GM12878 (cell line): ENCODE data around the gene MYLK4.

ENCODE experiments used
- CEBPB ChIP-seq, 2 experiments: fragments of 150-350 bp in 1 of 2; IDR thresholded peaks; 2 replicates each; pipeline ENCODE4 v1.6.1; 2012 to 2014; ENCODE audit warnings: low read depth in 2 of 2, low read length in 2 of 2, borderline replicate concordance in 1 of 2, inconsistent platforms in 1 of 2
- KDM1A ChIP-seq: fragments of 200-600 bp; sonication (generic); IDR thresholded peaks from 2 replicates; pipeline ENCODE4 v1.6.1; 2016; ENCODE audit warnings: borderline replicate concordance
- RELA ChIP-seq: fragments of 450-650 bp; IDR thresholded peaks from 2 replicates; pipeline ENCODE4 v1.8.0; 2014; ENCODE audit warnings: borderline replicate concordance; ENCODE audit not compliant: partially characterized antibody
- SRF ChIP-seq, 2 experiments: IDR thresholded peaks; 2 replicates each; pipeline ENCODE4 v1.6.1; 2011; ENCODE audit warnings: low read depth in 2 of 2, low read length in 2 of 2, mild to moderate bottlenecking in 1 of 2, moderate library complexity in 1 of 2
- WRNIP1 ChIP-seq: IDR thresholded peaks from 2 replicates; pipeline ENCODE4 v1.6.1; 2011; ENCODE audit warnings: low read depth, low read length, improper control_type of control experiment, borderline replicate concordance
- TF ChIP-seq, protein P1 (sequence below), 3 experiments: IDR thresholded peaks in 2 of 3; conservative IDR thresholded peaks in 1 of 3; 2 replicates each; pipeline ENCODE4 v1.5.1; 2011; ENCODE audit warnings: low read depth in 3 of 3, low read length in 3 of 3, mild to moderate bottlenecking in 3 of 3, control low read depth in 2 of 3, moderate library complexity in 2 of 3, inconsistent platforms in 1 of 3, mixed read lengths in 1 of 3; ENCODE audit not compliant: control insufficient read depth in 2 of 3, insufficient read depth in 1 of 3; ENCODE audit errors: extremely low read depth in 1 of 3
- TF ChIP-seq, protein P2 (sequence below): IDR thresholded peaks from 2 replicates; pipeline ENCODE4 v1.6.1; 2012; ENCODE audit warnings: low read depth, low read length, improper control_type of control experiment
- TF ChIP-seq, protein P3 (sequence below): fragments of 450-650 bp; formaldehyde crosslinking; IDR thresholded peaks from 2 replicates; pipeline ENCODE4 v1.4.0; 2020; ENCODE audit warnings: mild to moderate bottlenecking, moderate library complexity
- TF ChIP-seq, protein P4 (sequence below): IDR thresholded peaks from 2 replicates; pipeline ENCODE4 v1.6.1; 2011; ENCODE audit warnings: low read depth, mild to moderate bottlenecking, low read length, moderate library complexity, borderline replicate concordance; ENCODE audit errors: extremely low read depth

DNA sequence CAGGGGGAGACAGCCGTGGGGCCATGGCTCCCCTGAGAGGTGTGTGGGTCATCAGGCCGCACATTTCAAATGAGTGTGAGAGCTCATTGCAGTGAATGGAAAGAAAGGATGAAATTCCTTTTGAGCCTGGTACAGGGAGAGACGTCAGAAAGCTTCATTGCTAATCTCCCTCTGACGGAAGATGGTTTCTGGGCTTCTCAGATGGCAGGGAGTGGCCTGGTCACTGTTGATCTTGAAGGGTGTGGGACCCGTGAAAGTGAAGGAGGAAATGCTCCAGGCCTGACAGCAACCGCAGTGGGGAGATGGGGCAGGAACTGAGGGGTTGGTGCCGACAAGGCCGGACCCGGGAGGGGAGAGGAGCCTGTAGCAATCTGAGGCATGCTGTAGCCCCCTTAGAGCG lies 127.4 kb downstream of the MYLK4 start:
- TF ChIP-seq CEBPB (IDR thresholded peaks at IDR 0.05; ENCODE audit: borderline replicate concordance in 1 of 2, low read depth in 2 of 2, low read length in 2 of 2) (no peak), WRNIP1 (no peak), KDM1A (no peak), RELA (no peak), SRF (IDR thresholded peaks at IDR 0.05; ENCODE audit: low read depth in 2 of 2, low read length in 2 of 2) (no peak)
- TF ChIP-seq, protein P1, sequence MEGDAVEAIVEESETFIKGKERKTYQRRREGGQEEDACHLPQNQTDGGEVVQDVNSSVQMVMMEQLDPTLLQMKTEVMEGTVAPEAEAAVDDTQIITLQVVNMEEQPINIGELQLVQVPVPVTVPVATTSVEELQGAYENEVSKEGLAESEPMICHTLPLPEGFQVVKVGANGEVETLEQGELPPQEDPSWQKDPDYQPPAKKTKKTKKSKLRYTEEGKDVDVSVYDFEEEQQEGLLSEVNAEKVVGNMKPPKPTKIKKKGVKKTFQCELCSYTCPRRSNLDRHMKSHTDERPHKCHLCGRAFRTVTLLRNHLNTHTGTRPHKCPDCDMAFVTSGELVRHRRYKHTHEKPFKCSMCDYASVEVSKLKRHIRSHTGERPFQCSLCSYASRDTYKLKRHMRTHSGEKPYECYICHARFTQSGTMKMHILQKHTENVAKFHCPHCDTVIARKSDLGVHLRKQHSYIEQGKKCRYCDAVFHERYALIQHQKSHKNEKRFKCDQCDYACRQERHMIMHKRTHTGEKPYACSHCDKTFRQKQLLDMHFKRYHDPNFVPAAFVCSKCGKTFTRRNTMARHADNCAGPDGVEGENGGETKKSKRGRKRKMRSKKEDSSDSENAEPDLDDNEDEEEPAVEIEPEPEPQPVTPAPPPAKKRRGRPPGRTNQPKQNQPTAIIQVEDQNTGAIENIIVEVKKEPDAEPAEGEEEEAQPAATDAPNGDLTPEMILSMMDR (IDR thresholded peaks at IDR 0.05 in 2 of 3, conservative IDR thresholded peaks at IDR 0.05 in 1 of 3; ENCODE audit: control insufficient read depth in 2 of 3, extremely low read depth in 1 of 3, insufficient read depth in 1 of 3, low read depth in 3 of 3, low read length in 3 of 3): no peak
- TF ChIP-seq, protein P2, sequence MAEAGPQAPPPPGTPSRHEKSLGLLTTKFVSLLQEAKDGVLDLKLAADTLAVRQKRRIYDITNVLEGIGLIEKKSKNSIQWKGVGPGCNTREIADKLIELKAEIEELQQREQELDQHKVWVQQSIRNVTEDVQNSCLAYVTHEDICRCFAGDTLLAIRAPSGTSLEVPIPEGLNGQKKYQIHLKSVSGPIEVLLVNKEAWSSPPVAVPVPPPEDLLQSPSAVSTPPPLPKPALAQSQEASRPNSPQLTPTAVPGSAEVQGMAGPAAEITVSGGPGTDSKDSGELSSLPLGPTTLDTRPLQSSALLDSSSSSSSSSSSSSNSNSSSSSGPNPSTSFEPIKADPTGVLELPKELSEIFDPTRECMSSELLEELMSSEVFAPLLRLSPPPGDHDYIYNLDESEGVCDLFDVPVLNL: no peak
- TF ChIP-seq, protein P3, sequence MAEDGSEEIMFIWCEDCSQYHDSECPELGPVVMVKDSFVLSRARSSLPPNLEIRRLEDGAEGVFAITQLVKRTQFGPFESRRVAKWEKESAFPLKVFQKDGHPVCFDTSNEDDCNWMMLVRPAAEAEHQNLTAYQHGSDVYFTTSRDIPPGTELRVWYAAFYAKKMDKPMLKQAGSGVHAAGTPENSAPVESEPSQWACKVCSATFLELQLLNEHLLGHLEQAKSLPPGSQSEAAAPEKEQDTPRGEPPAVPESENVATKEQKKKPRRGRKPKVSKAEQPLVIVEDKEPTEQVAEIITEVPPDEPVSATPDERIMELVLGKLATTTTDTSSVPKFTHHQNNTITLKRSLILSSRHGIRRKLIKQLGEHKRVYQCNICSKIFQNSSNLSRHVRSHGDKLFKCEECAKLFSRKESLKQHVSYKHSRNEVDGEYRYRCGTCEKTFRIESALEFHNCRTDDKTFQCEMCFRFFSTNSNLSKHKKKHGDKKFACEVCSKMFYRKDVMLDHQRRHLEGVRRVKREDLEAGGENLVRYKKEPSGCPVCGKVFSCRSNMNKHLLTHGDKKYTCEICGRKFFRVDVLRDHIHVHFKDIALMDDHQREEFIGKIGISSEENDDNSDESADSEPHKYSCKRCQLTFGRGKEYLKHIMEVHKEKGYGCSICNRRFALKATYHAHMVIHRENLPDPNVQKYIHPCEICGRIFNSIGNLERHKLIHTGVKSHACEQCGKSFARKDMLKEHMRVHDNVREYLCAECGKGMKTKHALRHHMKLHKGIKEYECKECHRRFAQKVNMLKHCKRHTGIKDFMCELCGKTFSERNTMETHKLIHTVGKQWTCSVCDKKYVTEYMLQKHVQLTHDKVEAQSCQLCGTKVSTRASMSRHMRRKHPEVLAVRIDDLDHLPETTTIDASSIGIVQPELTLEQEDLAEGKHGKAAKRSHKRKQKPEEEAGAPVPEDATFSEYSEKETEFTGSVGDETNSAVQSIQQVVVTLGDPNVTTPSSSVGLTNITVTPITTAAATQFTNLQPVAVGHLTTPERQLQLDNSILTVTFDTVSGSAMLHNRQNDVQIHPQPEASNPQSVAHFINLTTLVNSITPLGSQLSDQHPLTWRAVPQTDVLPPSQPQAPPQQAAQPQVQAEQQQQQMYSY (CRISPR knock-in tag): no peak
- TF ChIP-seq, protein P4, sequence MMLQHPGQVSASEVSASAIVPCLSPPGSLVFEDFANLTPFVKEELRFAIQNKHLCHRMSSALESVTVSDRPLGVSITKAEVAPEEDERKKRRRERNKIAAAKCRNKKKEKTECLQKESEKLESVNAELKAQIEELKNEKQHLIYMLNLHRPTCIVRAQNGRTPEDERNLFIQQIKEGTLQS: no peak
